Memory B cell (primary cell): ENCODE results near the gene GUK1.

Experiments used
- ATAC-seq: fragments of 150-1000 bp; cut with Tn5 transposase; 2 replicates; pipeline ENCODE4 v1.10.0; 2021; ENCODE audit warnings: low read depth, mild to moderate bottlenecking, moderate library complexity
- DNase-seq, 2 donors: peaks; one replicate each; pipeline ENCODE4 v3.0.0; 2022; ENCODE audit warnings: low spot score in 2 of 2
- H3K27ac Mint-ChIP-seq: one replicate; pipeline ENCODE4 v1.8.0; 2022; ENCODE audit warnings: mild to moderate bottlenecking, moderate library complexity, mixed read lengths
- H3K27me3 Mint-ChIP-seq: one replicate; pipeline ENCODE4 v1.8.0; 2022; ENCODE audit warnings: mixed read lengths
- H3K36me3 Mint-ChIP-seq: one replicate; pipeline ENCODE4 v1.8.0; 2022; ENCODE audit warnings: mild to moderate bottlenecking, mixed read lengths
- H3K4me1 Mint-ChIP-seq: one replicate; pipeline ENCODE4 v1.8.0; 2022; ENCODE audit warnings: mixed read lengths
- H3K4me3 Mint-ChIP-seq: one replicate; pipeline ENCODE4 v1.8.0; 2022; ENCODE audit warnings: mild to moderate bottlenecking, moderate library complexity, mixed read lengths
- H3K9me3 Mint-ChIP-seq: one replicate; pipeline ENCODE4 v1.8.0; 2022; ENCODE audit warnings: mixed read lengths

The GUK1 gene

GRCh38 chr1:228146417-228147150, 6.5 kb downstream of the GUK1 start:
- Mint-ChIP-seq H3K4me3 (no peak overlapping the region), H3K9me3 (no peaks in the 10 kb centered on the region), H3K36me3 (peaks cover 3% of the 10 kb centered on the region), H3K27ac (no peak overlapping the region), H3K4me1 (peaks cover 13% of the 10 kb centered on the region), H3K27me3 (no peaks in the 10 kb centered on the region)
- DNase-seq: no peak
- ATAC-seq: no peak

GRCh38 chr1:228147151-228147693, 7.1 kb downstream of the GUK1 start:
- ATAC-seq (no peak), DNase-seq (peak in 1 of 2 donors; percentile 9)
- Mint-ChIP-seq H3K27ac (no peak overlapping the region), H3K4me3 (no peak overlapping the region), H3K27me3 (no peaks in the 10 kb centered on the region), H3K4me1 (peaks cover 13% of the 10 kb centered on the region), H3K9me3 (no peaks in the 10 kb centered on the region), H3K36me3 (peaks cover 3% of the 10 kb centered on the region)

DNA sequence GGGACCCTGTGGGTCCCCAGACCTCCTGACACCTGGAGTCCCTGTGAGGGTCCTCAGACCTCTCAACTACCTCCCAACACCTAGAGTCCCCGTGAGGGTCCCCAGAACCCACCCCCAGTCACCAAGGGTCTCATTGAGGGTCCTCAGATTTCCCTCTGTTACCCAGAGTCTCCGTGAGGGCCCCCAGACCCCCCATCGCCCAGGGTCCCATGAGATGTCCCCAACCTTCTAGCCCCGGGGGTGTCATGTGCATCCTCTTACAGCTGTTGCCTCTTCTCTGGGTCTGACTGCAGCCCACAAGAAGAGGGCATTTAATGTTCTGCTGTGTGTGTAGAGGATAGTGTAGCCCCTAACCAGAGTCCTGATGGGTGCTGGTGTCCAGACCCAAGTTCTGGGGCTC, 7.7 kb downstream of the GUK1 start:
- no peaks in the 10 kb centered on the region for H3K9me3 Mint-ChIP-seq
- ATAC-seq: no peak
- H3K27ac Mint-ChIP-seq: no peak overlapping the region
- peaks cover 3% of the 10 kb centered on the region for H3K36me3 Mint-ChIP-seq
- H3K4me3 Mint-ChIP-seq: no peak overlapping the region
- no peaks in the 10 kb centered on the region for H3K27me3 Mint-ChIP-seq
- no peak for DNase-seq
- H3K4me1 Mint-ChIP-seq: peaks cover 13% of the 10 kb centered on the region

DNA sequence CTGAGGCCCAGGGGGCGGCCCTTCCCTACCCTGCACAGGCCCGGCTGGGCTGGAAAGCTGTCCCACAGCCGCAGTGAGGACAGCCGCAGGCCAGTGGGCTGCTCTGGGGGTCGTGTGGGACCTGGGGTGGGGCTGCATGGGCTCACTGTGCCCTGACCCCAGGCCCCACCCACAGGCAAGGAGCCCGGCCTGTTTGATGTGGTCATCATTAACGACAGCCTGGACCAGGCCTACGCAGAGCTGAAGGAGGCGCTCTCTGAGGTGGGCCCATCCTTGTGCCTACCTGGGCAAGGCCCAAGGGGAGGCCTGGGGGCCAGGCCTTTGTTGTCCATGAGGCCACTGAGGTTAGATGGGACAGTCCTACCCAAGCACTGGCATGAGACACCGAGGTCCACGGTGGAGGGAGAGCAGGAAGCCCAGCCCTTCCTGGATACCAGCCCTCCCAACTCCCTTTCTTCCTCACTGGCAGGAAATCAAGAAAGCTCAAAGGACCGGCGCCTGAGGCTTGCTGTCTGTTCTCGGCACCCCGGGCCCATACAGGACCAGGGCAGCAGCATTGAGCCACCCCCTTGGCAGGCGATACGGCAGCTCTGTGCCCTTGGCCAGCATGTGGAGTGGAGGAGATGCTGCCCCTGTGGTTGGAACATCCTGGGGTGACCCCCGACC, 8.2 kb downstream of the GUK1 start:
- H3K4me3 Mint-ChIP-seq: no peak overlapping the region
- no peaks in the 10 kb centered on the region for H3K27me3 Mint-ChIP-seq
- H3K27ac Mint-ChIP-seq: no peak overlapping the region
- ATAC-seq (no peak), DNase-seq (no peak)
- peaks cover 12% of the 10 kb centered on the region for H3K4me1 Mint-ChIP-seq
- no peaks in the 10 kb centered on the region for H3K9me3 Mint-ChIP-seq
- H3K36me3 Mint-ChIP-seq: peaks cover 3% of the 10 kb centered on the region

GRCh38 chr1:228148935-228149405, 8.9 kb downstream of the GUK1 start:
- DNase-seq (no peak), ATAC-seq (no peak)
- Mint-ChIP-seq H3K27me3 (no peaks in the 10 kb centered on the region), H3K4me1 (peaks cover 6% of the 10 kb centered on the region), H3K27ac (no peak overlapping the region), H3K9me3 (no peaks in the 10 kb centered on the region), H3K36me3 (peaks cover 3% of the 10 kb centered on the region), H3K4me3 (no peak overlapping the region)

DNA sequence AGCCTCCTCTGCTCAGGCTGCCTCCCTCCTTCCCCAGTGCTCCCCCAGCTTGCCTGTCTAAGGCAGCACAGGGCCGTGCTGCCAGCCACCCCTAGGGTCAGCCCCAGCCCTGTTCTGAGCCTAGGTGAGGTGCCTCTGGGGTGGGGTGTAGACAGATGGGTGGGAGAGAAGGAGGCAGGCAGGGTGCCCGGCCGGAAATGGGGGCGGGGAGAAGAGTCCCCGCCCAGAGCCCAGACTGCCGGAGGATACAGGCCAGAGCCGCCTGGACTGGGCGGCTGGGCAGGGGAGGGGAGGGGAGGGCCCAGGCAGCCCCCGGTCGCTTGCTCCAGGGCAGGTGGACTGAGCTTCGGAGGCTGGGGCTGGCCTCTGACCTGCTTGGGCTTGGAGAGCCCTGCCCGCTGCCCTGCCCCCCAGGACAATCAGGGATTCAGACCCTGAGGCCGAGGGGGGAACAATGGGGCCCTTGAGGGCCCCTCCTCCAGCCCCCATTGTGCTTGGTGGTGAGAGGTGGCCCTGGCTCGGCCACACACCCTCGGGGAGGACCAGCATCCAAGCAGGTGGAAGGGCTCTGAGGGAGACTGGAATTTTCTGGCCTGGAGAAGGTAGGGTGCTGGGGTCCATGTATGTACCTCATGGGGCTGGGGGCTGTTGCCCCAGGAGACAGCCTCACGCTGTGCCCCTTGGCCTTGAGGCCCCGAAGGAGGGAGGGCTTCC, 9.5 kb downstream of the GUK1 start, which contains the start of gene GJC2:
GJC2 (plus strand) TSS at position 525 of the 714 bp plus-strand sequence. CDS start 7,829 bp downstream, outside the sequence.
- Mint-ChIP-seq H3K4me1 (peaks cover 4% of the 10 kb centered on the region), H3K27me3 (no peaks in the 10 kb centered on the region), H3K4me3 (no peak within 1 kb of the TSS), H3K36me3 (peaks cover 3% of the 10 kb centered on the region), H3K9me3 (no peaks in the 10 kb centered on the region), H3K27ac (no peak within 1 kb of the TSS)
- DNase-seq (no peak), ATAC-seq (peak; percentile 22)

GRCh38 chr1:228150120-228150460, 10.0 kb downstream of the GUK1 start:
- DNase-seq (no peak), ATAC-seq (peak; percentile 14)
- H3K4me1 Mint-ChIP-seq: peaks cover 4% of the 10 kb centered on the region
- H3K36me3 Mint-ChIP-seq: peaks cover 2% of the 10 kb centered on the region
- H3K9me3 Mint-ChIP-seq: no peaks in the 10 kb centered on the region
- H3K27me3 Mint-ChIP-seq: no peaks in the 10 kb centered on the region
- no peak overlapping the region for H3K27ac Mint-ChIP-seq
- no peak overlapping the region for H3K4me3 Mint-ChIP-seq

GRCh38 chr1:228150461-228151179, 10.5 kb downstream of the GUK1 start:
- Mint-ChIP-seq H3K9me3 (no peaks in the 10 kb centered on the region), H3K4me3 (no peak overlapping the region), H3K27ac (no peak overlapping the region), H3K4me1 (peaks cover 4% of the 10 kb centered on the region), H3K27me3 (no peaks in the 10 kb centered on the region), H3K36me3 (peaks cover 2% of the 10 kb centered on the region)
- ATAC-seq: no peak
- no peak for DNase-seq

GRCh38 chr1:228151180-228151925, 11.3 kb downstream of the GUK1 start:
- ATAC-seq: no peak
- Mint-ChIP-seq H3K9me3 (no peaks in the 10 kb centered on the region), H3K4me1 (peaks cover 4% of the 10 kb centered on the region), H3K27ac (no peak overlapping the region), H3K36me3 (peaks cover 2% of the 10 kb centered on the region), H3K4me3 (no peak overlapping the region), H3K27me3 (peaks cover 2% of the 10 kb centered on the region)
- no peak for DNase-seq

- peak overlapping the region; percentile 5 for H3K27ac Mint-ChIP-seq
- H3K4me3 Mint-ChIP-seq: no peak overlapping the region
- peaks cover 3% of the 10 kb centered on the region for H3K27me3 Mint-ChIP-seq
- ATAC-seq: no peak
- peaks cover 4% of the 10 kb centered on the region for H3K4me1 Mint-ChIP-seq
- H3K36me3 Mint-ChIP-seq: peaks cover 2% of the 10 kb centered on the region
- no peak for DNase-seq
- no peaks in the 10 kb centered on the region for H3K9me3 Mint-ChIP-seq
Measured at GRCh38 chr1:228152097-228152917, 12.2 kb downstream of the GUK1 start.

DNA sequence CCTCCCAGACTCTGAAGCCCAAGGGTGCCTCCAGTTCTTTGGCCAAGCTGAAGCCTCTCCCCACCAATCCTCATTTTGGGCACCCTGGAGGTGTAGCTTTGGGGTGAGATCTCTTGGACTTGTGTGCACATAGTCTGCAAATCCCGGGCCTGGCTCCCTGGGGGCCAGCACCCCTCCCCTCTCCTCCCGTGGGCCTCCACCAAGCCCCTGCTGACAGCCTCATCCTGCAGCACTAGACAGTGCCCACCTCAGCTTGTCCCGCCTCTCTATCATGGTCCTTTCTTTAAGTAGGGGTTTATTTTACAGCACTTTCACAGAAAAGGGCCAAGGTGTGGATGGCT, 12.8 kb downstream of the GUK1 start:
- no peaks in the 10 kb centered on the region for H3K9me3 Mint-ChIP-seq
- peak overlapping the region; percentile 5 for H3K27ac Mint-ChIP-seq
- no peak for DNase-seq
- H3K4me3 Mint-ChIP-seq: no peak overlapping the region
- H3K36me3 Mint-ChIP-seq: peaks cover 2% of the 10 kb centered on the region
- H3K4me1 Mint-ChIP-seq: peaks cover 4% of the 10 kb centered on the region
- ATAC-seq: no peak
- peaks cover 3% of the 10 kb centered on the region for H3K27me3 Mint-ChIP-seq

- H3K27ac Mint-ChIP-seq: no peak overlapping the region
- DNase-seq: no peak
- no peak overlapping the region for H3K4me3 Mint-ChIP-seq
- H3K27me3 Mint-ChIP-seq: peaks cover 3% of the 10 kb centered on the region
- no peaks in the 10 kb centered on the region for H3K9me3 Mint-ChIP-seq
- H3K4me1 Mint-ChIP-seq: peaks cover 4% of the 10 kb centered on the region
- H3K36me3 Mint-ChIP-seq: no peaks in the 10 kb centered on the region
- ATAC-seq: no peak
Measured at GRCh38 chr1:228154021-228154669, 14.1 kb downstream of the GUK1 start.
